Osteocyte (in vitro differentiated cells): ENCODE measurements around the gene CACNB3. TPM values are rescaled to one million over a fixed set of nuclear protein-coding genes. Genes with fewer than 3 reads are reported as not detected.

Experiments
- DNase-seq: peaks from one replicate; pipeline ENCODE4 v3.0.0; 2021; ENCODE audit warnings: mixed read lengths; ENCODE audit not compliant: unreplicated experiment; ENCODE audit errors: extremely low spot score
- H3K27ac Mint-ChIP-seq: one replicate; pipeline ENCODE4 v1.8.0; 2021; ENCODE audit warnings: mild to moderate bottlenecking, mixed read lengths; ENCODE audit not compliant: unreplicated experiment
- H3K27me3 Mint-ChIP-seq: one replicate; pipeline ENCODE4 v1.8.0; 2021; ENCODE audit warnings: mixed read lengths; ENCODE audit not compliant: unreplicated experiment
- H3K36me3 Mint-ChIP-seq: one replicate; pipeline ENCODE4 v1.8.0; 2021; ENCODE audit warnings: mixed read lengths; ENCODE audit not compliant: unreplicated experiment
- H3K4me1 Mint-ChIP-seq: one replicate; pipeline ENCODE4 v1.8.0; 2021; ENCODE audit warnings: mixed read lengths; ENCODE audit not compliant: unreplicated experiment
- H3K4me3 Mint-ChIP-seq: one replicate; pipeline ENCODE4 v1.8.0; 2021; ENCODE audit warnings: mild to moderate bottlenecking, moderate library complexity, mixed read lengths; ENCODE audit not compliant: unreplicated experiment
- H3K9me3 Mint-ChIP-seq: one replicate; pipeline ENCODE4 v1.8.0; 2021; ENCODE audit warnings: mixed read lengths; ENCODE audit not compliant: unreplicated experiment
- long read RNA-seq: library from polyadenylated mRNA; unstranded; transcript quantifications from one replicate; pipeline ENCODE4 v2.0.0, GENCODE V29; 2021
- total RNA-seq: library from RNA; stranded (reverse); gene quantifications from 2 replicates; pipeline ENCODE4 v1.2.1, GENCODE V29; 2021
- TF ChIP-seq, protein P1 (sequence below): fragments of 200-600 bp; sonication (generic); IDR thresholded peaks from 2 replicates; pipeline ENCODE4 v1.5.0; 2021; ENCODE audit warnings: antibody characterized with exemption, mild to moderate bottlenecking, moderate library complexity

The CACNB3 gene
- total RNA-seq: 66.5 and 83.3 TPM in 2 replicates
- long read RNA-seq, partial matches to known transcripts: 3 of 5 reads
- long read RNA-seq, other reads (novel, unspliced or antisense): 2 of 5 reads

- DNase-seq: peak; percentile 89
Measured at GRCh38 chr12:48817873-48818830, at the start of gene CACNB3. Gene CACNB3, plus strand, starts transcription at chr12:48818496. Its CDS starts 434 bp downstream, at chr12:48818930.

DNA sequence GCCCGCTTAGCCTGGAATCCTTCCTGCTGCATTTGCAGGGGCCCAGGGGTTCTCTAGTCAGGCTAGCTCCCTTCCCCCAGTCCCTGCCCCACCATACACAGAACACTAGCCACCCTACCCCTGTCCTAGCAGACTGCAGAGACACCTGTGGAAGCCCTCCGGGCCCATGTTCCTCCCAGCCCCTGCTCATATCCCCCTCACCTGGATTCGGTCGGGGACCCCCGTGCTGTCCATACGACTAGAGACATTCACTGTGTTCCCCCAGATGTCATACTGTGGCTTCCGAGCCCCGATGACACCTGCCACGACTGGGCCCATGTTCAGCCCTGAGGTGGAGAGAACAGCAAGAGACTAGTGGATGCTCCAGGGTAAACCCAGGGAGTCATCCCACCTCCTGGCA is 49.6 kb upstream of the CACNB3 start:
- TF ChIP-seq, protein P1, sequence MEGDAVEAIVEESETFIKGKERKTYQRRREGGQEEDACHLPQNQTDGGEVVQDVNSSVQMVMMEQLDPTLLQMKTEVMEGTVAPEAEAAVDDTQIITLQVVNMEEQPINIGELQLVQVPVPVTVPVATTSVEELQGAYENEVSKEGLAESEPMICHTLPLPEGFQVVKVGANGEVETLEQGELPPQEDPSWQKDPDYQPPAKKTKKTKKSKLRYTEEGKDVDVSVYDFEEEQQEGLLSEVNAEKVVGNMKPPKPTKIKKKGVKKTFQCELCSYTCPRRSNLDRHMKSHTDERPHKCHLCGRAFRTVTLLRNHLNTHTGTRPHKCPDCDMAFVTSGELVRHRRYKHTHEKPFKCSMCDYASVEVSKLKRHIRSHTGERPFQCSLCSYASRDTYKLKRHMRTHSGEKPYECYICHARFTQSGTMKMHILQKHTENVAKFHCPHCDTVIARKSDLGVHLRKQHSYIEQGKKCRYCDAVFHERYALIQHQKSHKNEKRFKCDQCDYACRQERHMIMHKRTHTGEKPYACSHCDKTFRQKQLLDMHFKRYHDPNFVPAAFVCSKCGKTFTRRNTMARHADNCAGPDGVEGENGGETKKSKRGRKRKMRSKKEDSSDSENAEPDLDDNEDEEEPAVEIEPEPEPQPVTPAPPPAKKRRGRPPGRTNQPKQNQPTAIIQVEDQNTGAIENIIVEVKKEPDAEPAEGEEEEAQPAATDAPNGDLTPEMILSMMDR: no peak
- peaks cover 46% of the 10 kb centered on the region for H3K36me3 Mint-ChIP-seq
- no peak for DNase-seq
- no peaks in the 10 kb centered on the region for H3K27me3 Mint-ChIP-seq
- H3K4me1 Mint-ChIP-seq: peaks cover 5% of the 10 kb centered on the region
- H3K27ac Mint-ChIP-seq: no peak overlapping the region
- H3K9me3 Mint-ChIP-seq: no peaks in the 10 kb centered on the region
- H3K4me3 Mint-ChIP-seq: no peak overlapping the region

More at GRCh38 chr12:48817873-48818830, at the start of gene CACNB3:
- Mint-ChIP-seq H3K4me1 (peaks cover 47% of the 10 kb centered on the region), H3K36me3 (no peaks in the 10 kb centered on the region), H3K4me3 (peak within 1 kb of the TSS; percentile 97), H3K9me3 (no peaks in the 10 kb centered on the region), H3K27ac (peak within 1 kb of the TSS; percentile 93), H3K27me3 (no peaks in the 10 kb centered on the region)
- TF ChIP-seq, protein P1: no peak

DNA sequence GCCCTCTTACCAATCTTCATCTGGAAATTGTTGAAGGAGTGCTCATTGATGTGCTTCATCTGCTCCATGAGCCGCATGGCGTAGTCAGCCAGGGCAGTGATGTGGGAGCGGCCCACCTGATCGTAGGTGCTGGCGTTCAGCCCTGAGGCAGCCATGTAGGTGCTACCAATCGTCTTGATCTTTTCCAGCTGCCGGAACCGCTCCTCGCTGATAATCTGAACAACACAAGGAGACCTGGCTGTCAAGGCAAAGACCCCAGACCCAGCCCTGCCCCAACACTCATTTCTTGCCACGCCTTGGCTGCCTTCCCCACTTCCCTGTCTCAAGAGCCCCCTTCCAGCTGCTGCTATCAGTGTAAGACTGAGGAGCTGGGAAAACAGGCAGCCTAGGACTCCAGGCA is 47.5 kb upstream of the CACNB3 start:
- DNase-seq: no peak

DNA sequence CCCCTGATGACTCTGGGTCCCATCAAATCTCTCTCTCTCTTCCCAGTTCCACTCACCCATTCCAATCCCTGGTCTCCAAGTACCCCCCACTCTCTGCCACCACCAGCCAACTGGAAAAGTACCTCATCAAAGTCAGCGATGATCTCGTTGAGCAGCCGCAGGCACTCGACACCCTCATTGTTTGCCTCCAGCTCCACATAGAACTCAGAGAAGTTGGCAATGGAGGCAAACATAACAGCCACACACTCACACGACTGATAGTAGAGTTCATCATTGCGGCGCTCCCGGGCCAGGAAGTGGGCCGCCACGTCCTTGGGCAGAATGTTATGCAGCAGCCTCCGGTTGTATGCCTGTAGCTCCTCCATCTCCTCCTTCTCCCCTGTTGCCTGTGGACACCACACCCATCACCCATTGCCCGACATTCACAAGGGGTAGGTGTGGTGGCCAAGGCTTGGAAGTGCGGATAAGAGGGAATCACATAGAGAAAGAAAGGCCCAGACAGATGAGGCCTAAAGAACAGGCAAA is 46.6 kb upstream of the CACNB3 start:
- Mint-ChIP-seq H3K4me3 (no peak overlapping the region), H3K4me1 (no peaks in the 10 kb centered on the region), H3K36me3 (peaks cover 47% of the 10 kb centered on the region), H3K27me3 (no peaks in the 10 kb centered on the region), H3K9me3 (no peaks in the 10 kb centered on the region), H3K27ac (no peak overlapping the region)
- no peak for DNase-seq
- TF ChIP-seq, protein P1: no peak

More for the DNA sequence above, 47.5 kb upstream of the CACNB3 start:
- Mint-ChIP-seq H3K27me3 (no peaks in the 10 kb centered on the region), H3K36me3 (peaks cover 52% of the 10 kb centered on the region), H3K4me1 (peaks cover 5% of the 10 kb centered on the region), H3K27ac (no peak overlapping the region), H3K4me3 (no peak overlapping the region), H3K9me3 (no peaks in the 10 kb centered on the region)
- TF ChIP-seq, protein P1: no peak

DNA sequence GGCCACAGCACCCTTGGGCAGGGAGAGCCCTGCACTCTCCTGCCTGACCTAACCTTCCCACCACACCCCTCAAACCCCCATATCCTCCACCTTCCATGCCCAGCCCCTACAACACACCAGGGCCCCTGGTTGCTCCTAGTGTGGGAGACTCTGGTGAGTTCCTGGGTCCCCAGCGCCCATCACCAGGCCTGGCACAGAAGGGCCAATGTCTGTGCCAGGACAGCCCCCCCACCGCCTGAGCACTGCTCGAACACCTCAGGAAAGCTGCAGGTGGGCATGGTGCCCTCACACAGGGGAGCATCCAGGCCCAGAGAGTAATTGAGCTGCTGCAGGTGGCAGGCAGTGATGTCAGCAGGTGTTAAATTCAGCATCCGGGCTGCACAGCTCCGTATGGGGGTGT is 44.6 kb upstream of the CACNB3 start:
- TF ChIP-seq, protein P1: no peak
- Mint-ChIP-seq H3K27me3 (no peaks in the 10 kb centered on the region), H3K27ac (no peak overlapping the region), H3K4me1 (no peaks in the 10 kb centered on the region), H3K4me3 (no peak overlapping the region), H3K9me3 (no peaks in the 10 kb centered on the region), H3K36me3 (peaks cover 52% of the 10 kb centered on the region)
- no peak for DNase-seq
